Measurements from ENCODE around the gene MAP3K3. TPM values are rescaled to one million over a fixed set of nuclear protein-coding genes. Genes with fewer than 3 reads are reported as not detected.
A peak's percentile ranks its signal among the peaks of the same experiment; 100 is the strongest.

MAP3K3 gene
- total RNA-seq, 1 donor from 2014 or later, result 75.6 TPM

GRCh38 chr17:63596856-63597586 lies 25.2 kb upstream of the MAP3K3 start:
- H3K36me3 ChIP-seq, result peaks cover 0 to 5% of the 10 kb centered on the region in 2 donors
- H3K27ac ChIP-seq, result no peak overlapping the region
- TF ChIP-seq CTCF (IDR thresholded peaks at IDR 0.05), result no peak
- no peaks in the 10 kb centered on the region for H3K9me3 ChIP-seq
- DNase-seq (ENCODE audit: low spot score in 2 of 2), result no peak
- no peak overlapping the region for H3K4me3 ChIP-seq
- no peaks in the 10 kb centered on the region for H3K27me3 ChIP-seq
- H3K4me1 ChIP-seq, result peaks cover 3 to 9% of the 10 kb centered on the region in 2 donors
- intact Hi-C loops (cut with DNase I), result no loop called here

GRCh38 chr17:63598281-63598680 lies 23.9 kb upstream of the MAP3K3 start:
- intact Hi-C loops (cut with DNase I), result no loop called here
- Histone ChIP-seq H3K27ac (no peak overlapping the region), H3K4me3 (no peak overlapping the region), H3K27me3 (no peaks in the 10 kb centered on the region), H3K9me3 (no peaks in the 10 kb centered on the region), H3K4me1 (peaks cover 3 to 9% of the 10 kb centered on the region in 2 donors), H3K36me3 (no peaks in the 10 kb centered on the region)
- TF ChIP-seq CTCF (IDR thresholded peaks at IDR 0.05), result no peak
- DNase-seq (ENCODE audit: low spot score in 2 of 2), result no peak

GRCh38 chr17:63600569-63601438 lies 21.4 kb upstream of the MAP3K3 start, which contains the start of gene TACO1:
Gene TACO1, plus strand, starts transcription at chr17:63600895. Its CDS starts 189 bp downstream, at chr17:63601084.
- intact Hi-C loops (cut with DNase I), result no loop called here
- Histone ChIP-seq H3K27me3 (no peaks in the 10 kb centered on the region), H3K4me3 (peak within 1 kb of the TSS; percentile 87 to 95), H3K27ac (peak within 1 kb of the TSS; percentile 79 to 91), H3K36me3 (peaks cover 10 to 12% of the 10 kb centered on the region in 2 donors), H3K9me3 (no peaks in the 10 kb centered on the region), H3K4me1 (peaks cover 3 to 9% of the 10 kb centered on the region in 2 donors)
- DNase-seq (ENCODE audit: low spot score in 2 of 2), result peak in 1 of 2 donors; percentile 87
- no peak for TF ChIP-seq CTCF (IDR thresholded peaks at IDR 0.05)

- Histone ChIP-seq H3K27ac (peak overlapping the region; percentile 79 to 91), H3K36me3 (peaks cover 19 to 21% of the 10 kb centered on the region in 2 donors), H3K27me3 (no peaks in the 10 kb centered on the region), H3K4me1 (peaks cover 3 to 9% of the 10 kb centered on the region in 2 donors), H3K4me3 (peak overlapping the region; percentile 87 to 95), H3K9me3 (no peaks in the 10 kb centered on the region)
- DNase-seq (ENCODE audit: low spot score in 2 of 2), result no peak
- TF ChIP-seq CTCF (IDR thresholded peaks at IDR 0.05), result no peak
- intact Hi-C loops (cut with DNase I), result no loop called here
These were observed 20.5 kb upstream of the MAP3K3 start for GRCh38 chr17:63601439-63602371.

Measured in ascending aorta (tissue), 2 donors.